GM18502 (cell line): ENCODE data around the gene GSTT2B.
"Not testable (repeated sequence)": the region's sequence is repeated elsewhere in the genome, so short reads cannot be mapped to it uniquely, and the experiment has no call there.

ENCODE experiments used
- ATAC-seq: cut with Tn5 transposase; IDR thresholded peaks from one replicate; pipeline ENCODE4 v1.9.1; 2021; ENCODE audit warnings: mild to moderate bottlenecking; ENCODE audit not compliant: unreplicated experiment, poor library complexity

Gene GSTT2B

DNA sequence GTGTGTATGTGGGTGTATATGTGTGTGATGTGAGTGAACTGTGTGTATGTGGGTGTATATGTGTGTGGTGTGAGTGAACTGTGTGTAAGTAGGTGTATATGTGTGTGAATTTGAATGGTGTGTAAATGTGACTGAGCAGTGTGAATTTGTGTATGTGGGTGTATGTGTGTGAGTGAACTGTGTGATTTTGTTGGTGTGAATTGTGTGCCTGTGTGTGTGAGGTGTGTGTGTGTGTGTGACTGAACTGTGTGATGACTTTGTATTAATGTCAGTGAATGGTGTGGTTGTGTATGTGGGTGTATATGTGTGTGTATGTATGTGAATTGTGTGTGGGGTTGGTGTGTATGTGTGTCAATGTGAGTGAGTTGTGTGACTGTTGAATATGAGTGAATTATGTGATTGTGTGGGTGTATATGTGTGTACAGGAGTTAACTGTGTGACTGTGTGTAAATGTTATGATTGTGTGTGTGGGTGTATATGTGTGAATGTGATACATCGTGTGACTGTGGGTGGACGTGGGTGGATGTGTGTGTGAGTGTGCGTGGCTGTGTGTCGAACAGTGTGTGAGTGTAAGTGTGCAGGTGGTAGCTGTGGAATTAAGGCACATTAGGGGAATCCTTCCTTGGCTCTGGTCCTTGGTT is 25.7 kb upstream of the GSTT2B start:
- not testable (repeated sequence) for ATAC-seq

DNA sequence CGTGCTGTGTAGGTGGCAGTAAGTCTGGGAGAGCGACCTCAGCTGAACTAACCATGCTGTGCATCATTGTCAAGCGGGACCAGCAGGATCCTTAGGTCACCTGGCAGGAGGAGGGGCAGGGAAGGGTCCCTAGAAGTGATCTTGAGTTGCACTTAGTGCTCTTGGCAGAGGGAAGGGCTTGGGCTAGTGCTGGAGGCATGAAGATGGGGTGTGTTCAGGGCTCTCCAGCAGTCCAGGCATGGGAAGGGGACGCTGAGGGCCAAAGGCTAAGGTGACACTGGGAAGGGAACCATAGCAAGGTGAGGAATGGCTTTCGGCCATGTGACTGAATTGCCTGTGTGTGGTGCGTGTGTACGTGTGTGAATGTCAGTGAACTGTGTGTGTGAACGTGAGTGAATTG is 25.1 kb upstream of the GSTT2B start:
- ATAC-seq, result not testable (repeated sequence)

DNA sequence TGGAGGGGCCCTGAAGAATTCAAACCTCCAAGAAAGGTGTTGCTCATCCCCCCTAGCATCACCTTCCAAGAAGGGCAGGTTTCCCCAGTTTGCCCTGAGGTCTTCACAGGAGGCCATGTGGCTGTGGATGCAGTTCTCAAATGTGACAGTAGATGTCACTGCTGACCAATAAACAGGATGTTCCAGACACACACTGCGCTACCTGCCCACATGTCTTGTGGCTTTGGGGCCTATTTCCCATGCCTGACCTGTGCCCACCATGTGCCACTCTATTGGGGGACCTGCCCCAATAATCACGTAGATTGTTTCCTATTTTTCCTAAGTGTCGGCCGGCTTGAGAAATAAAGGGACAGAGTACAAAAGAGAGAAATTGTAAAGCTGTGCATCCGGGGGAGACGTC is 23.4 kb upstream of the GSTT2B start:
- ATAC-seq, result no peak

DNA sequence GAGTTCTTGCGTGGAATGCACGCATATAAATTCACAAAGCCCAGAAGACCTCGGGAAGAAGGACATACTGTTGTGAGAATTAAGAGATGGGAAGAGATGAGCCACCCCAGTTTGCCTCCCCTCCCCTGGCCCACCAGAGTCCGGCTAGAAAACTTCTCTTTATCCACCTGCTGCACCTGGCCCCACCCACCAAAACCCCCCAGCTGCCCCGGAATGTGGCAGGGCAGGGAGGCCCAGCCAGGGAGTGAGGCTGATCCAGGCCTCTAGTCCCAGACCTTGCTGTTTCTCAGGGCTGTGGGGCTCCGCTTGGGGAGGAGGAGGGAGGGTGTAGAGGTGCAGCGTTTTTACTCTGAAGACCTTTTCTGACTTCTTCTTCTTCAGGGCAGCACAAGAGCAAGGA is 19.6 kb upstream of the GSTT2B start:
- not testable (repeated sequence) for ATAC-seq

DNA sequence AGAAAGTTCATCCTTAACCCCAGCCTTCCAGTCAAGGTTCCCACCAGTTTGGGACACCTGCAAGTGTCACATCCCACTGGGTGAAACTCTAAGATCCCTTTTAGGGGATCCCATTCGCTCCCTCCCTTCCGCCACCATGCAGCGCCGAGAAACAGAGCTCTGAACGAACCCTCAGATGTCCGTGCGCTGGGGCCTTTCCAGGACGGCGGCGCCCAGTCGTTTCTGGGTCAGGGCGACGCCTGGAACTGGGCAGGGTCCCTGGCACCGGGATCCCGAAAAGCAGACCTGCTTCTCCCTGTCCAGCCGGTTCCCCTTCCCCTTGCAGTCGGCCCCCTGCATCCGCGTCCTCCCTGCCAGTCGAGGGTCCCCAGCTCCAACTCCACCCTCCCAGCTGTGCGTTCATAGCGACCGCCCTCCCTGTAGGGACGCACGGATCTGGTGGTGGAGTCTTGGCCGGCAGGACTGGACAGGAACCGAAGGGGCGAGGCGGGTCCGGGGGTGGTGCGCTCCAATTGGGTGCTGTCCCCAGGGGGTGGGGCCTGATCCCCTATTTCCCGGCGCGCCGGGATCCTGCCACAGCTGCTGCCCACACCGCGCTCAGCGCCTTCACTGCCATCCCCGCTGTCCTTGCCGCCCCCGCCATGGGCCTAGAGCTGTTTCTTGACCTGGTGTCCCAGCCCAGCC is 18.7 kb upstream of the GSTT2B start, which contains the start of gene GSTT2:
Gene GSTT2 (plus strand): TSS at position 578 of the 684 bp plus-strand sequence.
- ATAC-seq, result not testable (repeated sequence)

DNA sequence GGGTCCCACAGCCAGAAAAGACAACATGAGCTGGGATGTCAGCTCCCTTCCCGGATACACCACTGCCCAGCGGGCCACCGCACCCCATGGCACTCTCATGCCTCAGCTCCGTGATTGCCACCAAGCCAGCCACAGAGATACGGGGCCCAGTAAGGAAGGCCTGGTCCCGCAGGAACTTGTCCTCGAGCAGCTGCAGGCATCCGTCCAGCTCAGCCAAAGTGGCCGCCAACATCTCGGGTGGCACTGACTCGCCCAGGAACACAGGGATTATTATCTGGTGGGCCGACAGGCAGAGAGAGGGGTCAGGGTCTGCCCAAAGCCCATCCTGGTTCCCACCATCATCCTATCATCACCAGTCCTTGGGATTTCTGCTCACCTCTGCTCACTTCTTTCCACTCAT is 16.3 kb upstream of the GSTT2B start:
- not testable (repeated sequence) for ATAC-seq

DNA sequence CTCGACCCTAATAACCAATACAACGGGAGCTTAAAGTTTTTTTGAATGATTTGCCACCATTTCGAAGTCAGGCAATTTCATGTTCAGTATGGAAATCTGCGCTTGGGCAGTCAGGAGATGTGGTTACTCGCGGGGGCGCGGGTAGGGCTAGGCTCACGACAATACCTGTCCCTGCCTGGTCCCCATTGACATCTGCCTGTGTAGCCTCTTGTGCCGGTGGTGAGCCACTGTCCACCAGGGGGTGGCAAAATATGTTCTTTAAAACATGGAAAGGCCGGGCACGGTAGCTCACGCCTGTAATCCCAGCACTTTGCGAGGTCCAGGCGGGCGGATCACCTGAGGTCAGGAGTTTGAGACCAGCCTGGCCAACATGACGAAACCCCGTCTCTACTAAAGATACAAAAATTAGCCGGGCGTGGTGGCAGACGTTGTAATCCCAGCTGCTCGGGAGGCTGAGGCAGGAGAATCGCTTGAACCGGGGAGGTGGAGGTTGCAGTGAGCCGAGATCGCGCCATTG is 13.9 kb upstream of the GSTT2B start:
- peak; percentile 33 for ATAC-seq

DNA sequence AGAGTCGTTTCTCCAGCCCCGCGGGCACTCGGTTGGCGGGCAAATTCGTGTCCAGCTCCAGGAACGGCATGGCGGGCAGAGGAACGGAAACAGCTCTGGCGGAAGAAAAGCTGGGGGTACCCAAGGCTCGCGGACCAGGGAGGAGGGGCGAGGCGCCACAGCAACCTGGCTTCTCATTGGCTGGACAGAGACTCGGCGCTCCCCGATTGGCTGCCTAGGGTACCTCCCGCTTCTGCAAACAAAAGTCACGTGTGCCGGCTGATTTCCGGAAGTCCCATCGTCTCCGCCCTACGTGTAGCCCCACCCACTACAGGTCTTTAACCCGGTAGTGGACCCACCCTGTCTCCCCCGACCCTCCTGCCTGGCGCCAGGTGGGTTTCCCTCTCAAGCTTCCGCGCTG is 13.3 kb upstream of the GSTT2B start, which contains the start of gene DDT:
Gene DDT (minus strand): TSS at position 97 of the 400 bp plus-strand sequence. CDS start 27 bp downstream, at position 70.
- peak; percentile 87 for ATAC-seq

DNA sequence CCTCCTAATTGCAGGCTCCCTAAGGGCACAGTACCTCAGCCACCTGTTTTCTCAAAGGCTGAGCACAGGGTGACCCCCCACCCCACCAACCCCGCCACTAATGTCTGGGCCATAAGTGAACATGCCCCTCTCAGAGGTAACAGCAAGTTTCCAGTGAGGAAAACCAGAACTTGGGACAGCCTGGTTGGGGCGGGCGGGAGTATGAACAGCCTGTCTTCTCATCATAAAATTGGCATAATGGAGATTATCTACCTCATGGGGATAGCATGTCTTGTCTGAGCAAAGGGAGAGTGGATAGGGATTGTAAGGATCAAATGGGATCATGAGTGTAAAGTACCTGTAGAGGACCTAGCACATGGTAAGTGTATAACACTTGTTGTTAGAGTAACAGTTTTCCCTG is 10.9 kb upstream of the GSTT2B start:
- not testable (repeated sequence) for ATAC-seq

DNA sequence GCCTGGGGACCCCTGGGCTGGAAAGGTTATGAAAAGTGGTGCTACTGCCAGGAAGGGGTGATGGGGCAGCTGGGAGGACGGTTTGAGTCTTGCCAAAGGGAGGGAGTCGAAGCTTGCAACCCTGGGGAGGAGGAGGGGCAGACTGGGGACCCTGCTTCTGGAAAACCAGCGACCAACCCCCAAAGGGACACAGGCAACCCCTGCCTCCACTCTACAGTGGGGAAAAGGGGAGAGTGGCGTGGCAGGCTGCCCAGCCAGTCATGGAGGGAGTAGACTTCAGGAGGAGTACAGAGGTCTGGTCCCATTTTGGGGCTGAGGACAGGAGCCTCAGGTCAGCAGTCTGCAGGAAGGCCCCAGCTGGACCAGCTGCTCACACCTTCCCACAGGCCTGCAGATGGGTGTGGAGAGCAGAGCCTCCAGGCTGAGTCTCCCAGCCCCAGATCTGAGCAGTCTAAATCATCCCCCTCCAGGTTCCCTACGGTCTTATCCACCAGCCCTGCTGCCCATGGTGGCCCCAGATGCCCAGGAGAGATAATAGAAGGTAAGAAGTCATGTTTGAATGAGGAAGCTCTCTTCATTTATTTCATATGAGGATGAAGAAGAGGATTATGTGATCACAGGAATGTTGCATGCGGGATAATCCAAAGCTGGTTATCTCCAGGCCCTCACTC is 10.0 kb upstream of the GSTT2B start:
- ATAC-seq, result no peak

DNA sequence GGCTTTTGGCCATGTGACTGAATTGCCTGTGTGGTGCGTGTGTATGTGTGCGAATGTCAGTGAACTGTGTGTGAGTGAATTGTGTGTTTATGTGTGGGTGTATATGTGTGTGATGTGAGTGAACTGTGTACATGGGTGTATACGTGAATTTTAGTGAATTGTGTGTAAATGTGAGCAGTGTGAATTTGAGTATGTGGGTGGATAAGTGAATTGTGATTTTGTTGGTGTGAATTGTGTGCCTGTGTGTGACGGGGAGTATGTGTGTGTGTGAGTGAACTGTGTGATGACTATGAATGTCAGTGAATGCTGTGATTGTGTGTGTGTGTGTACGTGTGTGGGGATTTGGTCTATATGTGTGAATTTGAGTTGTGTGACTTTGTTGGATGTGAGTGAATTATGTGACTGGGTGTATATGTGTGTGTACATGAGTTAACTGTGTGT is 9.2 kb upstream of the GSTT2B start:
- no peak for ATAC-seq

DNA sequence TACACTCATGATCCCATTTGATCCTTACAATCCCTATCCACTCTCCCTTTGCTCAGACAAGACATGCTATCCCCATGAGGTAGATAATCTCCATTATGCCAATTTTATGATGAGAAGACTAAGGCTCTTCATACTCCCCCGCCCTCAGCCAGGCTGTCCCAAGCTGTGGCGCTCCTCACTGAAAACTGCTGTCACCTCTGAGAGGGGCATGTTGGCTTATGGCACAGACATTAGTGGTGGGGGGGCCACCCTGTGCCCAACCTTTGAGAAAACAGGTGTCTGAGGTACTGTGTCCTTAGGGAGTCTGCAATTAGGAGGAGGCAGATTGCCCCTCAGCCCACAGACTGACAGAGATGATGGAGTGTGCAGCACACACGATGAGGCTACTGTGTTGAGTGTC is 8.1 kb upstream of the GSTT2B start:
- no peak for ATAC-seq

DNA sequence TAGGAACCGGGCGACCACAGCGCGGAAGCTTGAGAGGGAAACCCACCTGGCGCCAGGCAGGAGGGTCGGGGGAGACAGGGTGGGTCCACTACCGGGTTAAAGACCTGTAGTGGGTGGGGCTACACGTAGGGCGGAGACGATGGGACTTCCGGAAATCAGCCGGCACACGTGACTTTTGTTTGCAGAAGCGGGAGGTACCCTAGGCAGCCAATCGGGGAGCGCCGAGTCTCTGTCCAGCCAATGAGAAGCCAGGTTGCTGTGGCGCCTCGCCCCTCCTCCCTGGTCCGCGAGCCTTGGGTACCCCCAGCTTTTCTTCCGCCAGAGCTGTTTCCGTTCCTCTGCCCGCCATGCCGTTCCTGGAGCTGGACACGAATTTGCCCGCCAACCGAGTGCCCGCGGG is 5.6 kb upstream of the GSTT2B start, which contains the start of gene DDTL:
Gene DDTL (plus strand): TSS at position 321 of the 400 bp plus-strand sequence. CDS start 27 bp downstream, at position 348.
- ATAC-seq, result peak; percentile 88

DNA sequence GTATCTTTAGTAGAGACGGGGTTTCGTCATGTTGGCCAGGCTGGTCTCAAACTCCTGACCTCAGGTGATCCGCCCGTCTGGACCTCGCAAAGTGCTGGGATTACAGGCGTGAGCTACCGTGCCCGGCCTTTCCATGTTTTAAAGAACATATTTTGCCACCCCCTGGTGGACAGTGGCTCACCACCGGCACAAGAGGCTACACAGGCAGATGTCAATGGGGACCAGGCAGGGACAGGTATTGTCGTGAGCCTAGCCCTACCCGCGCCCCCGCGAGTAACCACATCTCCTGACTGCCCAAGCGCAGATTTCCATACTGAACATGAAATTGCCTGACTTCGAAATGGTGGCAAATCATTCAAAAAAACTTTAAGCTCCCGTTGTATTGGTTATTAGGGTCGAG is 5.1 kb upstream of the GSTT2B start:
- peak; percentile 35 for ATAC-seq

DNA sequence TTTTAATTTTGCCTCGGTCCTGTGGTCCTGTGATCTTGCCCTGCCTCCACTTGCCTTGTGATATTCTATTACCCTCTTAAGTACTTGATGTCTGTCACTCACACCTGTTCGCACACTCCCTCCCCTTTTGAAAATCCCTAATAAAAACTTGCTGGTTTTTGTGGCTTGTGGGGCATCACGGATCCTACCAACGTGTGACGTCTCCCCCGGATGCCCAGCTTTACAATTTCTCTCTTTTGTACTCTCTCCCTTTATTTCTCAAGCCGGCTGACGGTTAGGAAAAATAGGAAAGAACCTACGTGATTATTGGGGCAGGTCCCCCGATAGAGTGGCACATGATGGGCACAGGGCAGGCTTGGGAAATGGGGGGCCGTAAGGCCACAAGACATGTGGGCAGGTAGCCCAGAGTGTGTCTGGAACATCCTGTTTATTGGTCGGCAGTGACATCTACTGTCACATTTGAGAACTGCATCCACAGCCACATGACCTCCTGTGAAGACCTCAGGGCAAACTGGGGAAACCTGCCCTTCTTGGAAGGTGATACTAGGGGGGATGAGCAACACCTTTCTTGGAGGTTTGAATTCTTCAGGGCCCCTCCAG is 4.6 kb downstream of the GSTT2B start:
- not testable (repeated sequence) for ATAC-seq

DNA sequence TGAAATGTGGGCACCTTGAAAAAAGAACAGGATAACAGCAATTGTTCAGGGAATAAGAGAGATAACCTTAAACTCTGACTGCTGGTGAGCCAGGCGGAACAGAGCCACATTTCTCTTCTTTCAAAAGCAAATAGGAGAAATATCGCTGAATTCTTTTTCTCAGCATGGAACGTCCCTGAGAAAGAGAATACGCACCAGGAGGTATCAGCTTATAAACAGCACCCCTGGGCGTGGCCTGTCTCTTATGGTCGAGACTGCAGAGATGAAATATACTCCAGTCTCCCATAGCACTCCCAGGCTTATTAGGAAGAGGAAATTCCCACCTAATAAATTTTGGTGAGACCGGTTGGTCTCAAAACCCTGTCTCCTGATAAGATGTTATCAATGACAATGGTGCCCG is 5.1 kb downstream of the GSTT2B start:
- not testable (repeated sequence) for ATAC-seq

DNA sequence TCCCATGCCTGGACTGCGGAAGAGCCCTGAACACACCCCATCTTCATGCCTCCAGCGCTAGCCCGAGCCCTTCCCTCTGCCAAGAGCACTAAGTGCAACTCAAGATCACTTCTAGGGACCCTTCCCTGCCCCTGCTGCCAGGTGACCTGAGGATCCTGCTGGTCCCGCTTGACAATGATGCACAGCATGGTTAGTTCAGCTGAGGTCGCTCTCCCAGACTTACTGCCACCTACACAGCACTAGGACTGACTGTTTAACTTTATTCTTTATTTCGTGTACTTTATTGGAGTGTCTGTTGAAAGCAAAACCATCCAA is 6.0 kb downstream of the GSTT2B start:
- not testable (repeated sequence) for ATAC-seq

DNA sequence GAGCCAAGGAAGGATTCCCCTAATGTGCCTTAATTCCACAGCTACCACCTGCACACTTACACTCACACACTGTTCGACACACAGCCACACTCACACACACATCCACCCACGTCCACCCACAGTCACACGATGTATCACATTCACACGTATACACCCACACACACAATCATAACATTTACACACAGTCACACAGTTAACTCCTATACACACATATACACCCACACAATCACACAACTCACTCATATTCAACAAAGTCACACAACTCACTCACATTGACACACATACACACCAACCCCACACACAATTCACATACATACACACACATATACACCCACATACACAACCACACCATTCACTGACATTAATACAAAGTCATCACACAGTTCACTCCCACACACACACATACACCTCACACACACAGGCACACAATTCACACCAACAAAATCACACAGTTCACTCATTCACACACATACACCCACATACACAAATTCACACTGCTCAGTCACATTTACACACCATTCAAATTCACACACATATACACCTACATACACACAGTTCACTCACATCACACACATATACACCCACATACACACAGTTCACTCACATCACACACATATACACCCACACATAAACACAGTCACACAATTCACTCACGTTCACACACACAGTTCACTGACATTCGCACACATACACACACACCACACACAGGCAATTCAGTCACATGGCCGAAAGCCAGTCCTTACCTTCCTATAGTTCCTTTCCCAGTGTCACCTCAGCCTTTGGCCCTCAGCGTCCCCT is 6.6 kb downstream of the GSTT2B start:
- ATAC-seq, result not testable (repeated sequence)

DNA sequence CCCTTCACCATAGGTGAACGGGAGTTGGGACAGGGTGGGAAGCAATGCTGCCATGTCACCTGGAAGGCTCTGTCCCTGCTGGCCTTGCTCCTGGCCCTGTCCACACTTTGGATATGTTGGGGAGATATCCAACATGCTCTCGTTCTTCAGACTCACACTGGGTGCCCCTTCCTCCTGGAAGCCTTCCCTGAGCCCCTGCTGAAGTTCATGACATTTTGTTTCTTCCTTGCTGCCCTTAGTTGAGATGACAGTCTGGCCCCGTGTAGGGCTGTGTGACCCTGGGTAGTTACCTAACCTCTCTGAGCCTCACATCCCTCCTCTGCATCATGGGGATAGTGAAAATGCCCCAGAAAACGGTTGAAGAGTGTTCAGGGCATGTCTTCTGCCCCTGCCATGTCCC is 7.5 kb downstream of the GSTT2B start:
- ATAC-seq, result not testable (repeated sequence)
